ENCODE results near the gene WDR37. TPM values are rescaled to one million over a fixed set of nuclear protein-coding genes. Genes with fewer than 3 reads are reported as not detected.

Gene WDR37
- total and polyA plus RNA-seq, 10 of the 15 experiments (the other 5 are each of a cell fraction or from before 2014, with no cell fraction given), result 1.9 to 11.1 (median 7.1) TPM

- TF ChIP-seq SRF (IDR thresholded peaks at IDR 0.05; ENCODE audit: low read depth in 2 of 2, low read length in 2 of 2) (no peak), MTA2 (IDR thresholded peaks at IDR 0.05; ENCODE audit: low read depth) (no peak), NR2C1 (IDR thresholded peaks at IDR 0.05) (no peak), SREBF1 (IDR thresholded peaks at IDR 0.05; ENCODE audit: low read length) (no peak), ZSCAN29 (IDR thresholded peaks at IDR 0.05) (no peak), RBBP5 (conservative IDR thresholded peaks at IDR 0.05) (no peak), YBX1 (IDR thresholded peaks at IDR 0.05) (no peak), TARDBP (IDR thresholded peaks at IDR 0.05; ENCODE audit: borderline replicate concordance) (no peak), HCFC1 (IDR thresholded peaks at IDR 0.05; ENCODE audit: low read length) (no peak), SREBF2 (IDR thresholded peaks at IDR 0.05; ENCODE audit: low read length) (no peak), ZNF207 (IDR thresholded peaks at IDR 0.05; ENCODE audit: borderline replicate concordance) (no peak), YY1 (IDR thresholded peaks at IDR 0.05; ENCODE audit: low read depth, low read length) (no peak), RELB (IDR thresholded peaks at IDR 0.05; ENCODE audit: low read depth) (no peak), FOXK2 (IDR thresholded peaks at IDR 0.05) (no peak), ELK1 (IDR thresholded peaks at IDR 0.05; ENCODE audit: low read depth, low read length) (no peak), KDM1A (IDR thresholded peaks at IDR 0.05; ENCODE audit: borderline replicate concordance) (no peak)
- peaks cover 14 to 23% of the 10 kb centered on the region in 2 experiments; a peak in 3 of 4 replicates for H3K36me3 ChIP-seq (ENCODE audit: control insufficient read depth in 2 of 2, insufficient read depth in 2 of 2, low read length in 1 of 2)
- no peaks in the 10 kb centered on the region for H3K27me3 ChIP-seq (replicated peaks in 1 of 2; ENCODE audit: control insufficient read depth in 2 of 2, insufficient read depth in 2 of 2, low read length in 1 of 2)
- H3K4me1 ChIP-seq (ENCODE audit: control insufficient read depth, insufficient read depth, low read length), result peaks cover 2% of the 10 kb centered on the region; the same call in 1 of the 2 replicates
- no peak overlapping the region for H3K4me2 ChIP-seq (ENCODE audit: control insufficient read depth, insufficient read depth)
- DNase-seq (ENCODE audit: low read depth, low spot score) (no peak), ATAC-seq (no peak), FAIRE-seq (no peak)
- H2AFZ ChIP-seq (ENCODE audit: control insufficient read depth, low read depth, low read length), result no peak overlapping the region
- RAD21 ChIA-PET (ENCODE audit: unreplicated experiment), result no interaction called here
- no peak overlapping the region for H3K27ac ChIP-seq (ENCODE audit: control insufficient read depth, insufficient read depth)
- H3K79me2 ChIP-seq (ENCODE audit: control insufficient read depth, insufficient read depth, low read length), result no peaks in the 10 kb centered on the region
- H3K4me3 ChIP-seq, result no peak overlapping the region
- CTCF ChIA-PET, result no interaction called here
- SMC1A ChIA-PET (ENCODE audit: uncharacterized antibody, unreplicated experiment), result no interaction called here
- BruUV-seq (replicated peaks), result no TSS peak
- intact Hi-C loops (cut with micrococcal nuclease; ENCODE audit: unreplicated experiment) (no loop called here), in situ Hi-C loops (cut with MboI) (no loop called here)
- no peaks in the 10 kb centered on the region for H4K20me1 ChIP-seq (ENCODE audit: control insufficient read depth, insufficient read depth)
- POLR2A ChIA-PET, result no interaction called here
- H3K9me3 ChIP-seq (replicated peaks; ENCODE audit: control insufficient read depth, insufficient read depth, low read length), result no peaks in the 10 kb centered on the region
- WGBS (ENCODE audit: insufficient coverage, insufficient replicate concordance, low lambda C conversion rate, missing lambda C conversion rate), result 94% methylated on average over 15 of the region's 15 CpGs
- no peak overlapping the region for H3K9ac ChIP-seq (ENCODE audit: control insufficient read depth, insufficient read depth, low read length)
These were observed 50.8 kb downstream of the WDR37 start for GRCh38 chr10:1107004-1107403.

All from GM12878 (cell line).